ENCODE results near the gene BCL2. TPM values are rescaled to one million over a fixed set of nuclear protein-coding genes. Genes with fewer than 3 reads are reported as not detected.

The BCL2 gene
- total RNA-seq, 1 experiment from 2014 or later: 2.5 TPM

GRCh38 chr18:63313396-63313917 lies 6.1 kb downstream of the BCL2 start:
- Histone ChIP-seq H3K9me2 (ENCODE audit: insufficient read depth) (no peaks in the 10 kb centered on the region), H3K79me2 (ENCODE audit: insufficient read depth, low read length) (no peaks in the 10 kb centered on the region), H3K4me2 (ENCODE audit: low read length) (no peak overlapping the region), H3K27me3 (ENCODE audit: insufficient read depth, low read length) (0 out of 2 replicates have a peak, but pooled peaks cover 5% of the 10 kb centered on the region), H3K9ac (ENCODE audit: low read length) (no peak overlapping the region), H3K4me3 (replicated peaks in 1 of 2; ENCODE audit: low read depth in 1 of 2, low read length in 2 of 2) (no peak overlapping the region), H2AFZ (ENCODE audit: low read depth, low read length, poor library complexity, severe bottlenecking) (no peak overlapping the region), H3K9me3 (ENCODE audit: control insufficient read depth in 1 of 2, insufficient read depth in 1 of 2, low read depth in 1 of 2, low read length in 2 of 2) (no peaks in the 10 kb centered on the region), H3K36me3 (ENCODE audit: control insufficient read depth in 1 of 2, insufficient read depth in 2 of 2, low read length in 2 of 2) (no peaks in the 10 kb centered on the region), H3K27ac (ENCODE audit: low read depth, low read length) (no peak overlapping the region), H3K4me1 (ENCODE audit: control insufficient read depth in 1 of 2, insufficient read depth in 2 of 2, low read length in 2 of 2) (no peaks in the 10 kb centered on the region), H4K20me1 (ENCODE audit: insufficient read depth) (no peaks in the 10 kb centered on the region)
- BruUV-seq (replicated peaks): no TSS peak
- ChIA-PET RAD21 (ENCODE audit: low non-redundant PET in 1 of 2, low total read pairs in 2 of 2, uncharacterized antibody in 2 of 2, unreplicated experiment in 2 of 2) (no interaction called here), POLR2A (no interaction called here), CTCF (no interaction called here)
- intact Hi-C loops (cut with micrococcal nuclease): no loop called here
- DNase-seq (ENCODE audit: low read depth, low spot score) (no peak), ATAC-seq (no peak)
- TF ChIP-seq SRF (IDR thresholded peaks at IDR 0.05; ENCODE audit: low read depth) (no peak), CTCF (IDR thresholded peaks at IDR 0.05 in 2 of 3, conservative IDR thresholded peaks at IDR 0.05 in 1 of 3; ENCODE audit: borderline replicate concordance in 1 of 3, insufficient read depth in 1 of 3, low read depth in 2 of 3, low read length in 2 of 3) (no peak), POLR2AphosphoS5 (IDR thresholded peaks at IDR 0.05; ENCODE audit: low read depth, low read length) (no peak), SP1 (IDR thresholded peaks at IDR 0.05; ENCODE audit: low read depth) (no peak), POLR2A (IDR thresholded peaks at IDR 0.05; ENCODE audit: borderline replicate concordance, extremely low read depth, insufficient read depth, insufficient read length) (no peak), ZBTB33 (IDR thresholded peaks at IDR 0.05; ENCODE audit: extremely low read depth, insufficient replicate concordance, low read length) (no peak), YY1 (IDR thresholded peaks at IDR 0.05; ENCODE audit: extremely low read depth, insufficient replicate concordance, low read depth, low read length) (no peak), CEBPB (IDR thresholded peaks at IDR 0.05; ENCODE audit: low read depth) (no peak), RAD21 (IDR thresholded peaks at IDR 0.05; ENCODE audit: low read depth) (no peak), EZH2phosphoT487 (IDR thresholded peaks at IDR 0.05; ENCODE audit: borderline replicate concordance) (no peak), TCF7L2 (IDR thresholded peaks at IDR 0.05; ENCODE audit: borderline replicate concordance, extremely low read depth, insufficient read depth, insufficient read length) (no peak), JUND (IDR thresholded peaks at IDR 0.05) (no peak), EZH2 (IDR thresholded peaks at IDR 0.05) (no peak), SIN3A (IDR thresholded peaks at IDR 0.05; ENCODE audit: low read depth) (no peak), ZNF274 (IDR thresholded peaks at IDR 0.05; ENCODE audit: low read depth, low read length) (no peak), ELF1 (IDR thresholded peaks at IDR 0.05; ENCODE audit: borderline replicate concordance, low read depth) (no peak)
- TF ChIP-seq, protein P1, sequence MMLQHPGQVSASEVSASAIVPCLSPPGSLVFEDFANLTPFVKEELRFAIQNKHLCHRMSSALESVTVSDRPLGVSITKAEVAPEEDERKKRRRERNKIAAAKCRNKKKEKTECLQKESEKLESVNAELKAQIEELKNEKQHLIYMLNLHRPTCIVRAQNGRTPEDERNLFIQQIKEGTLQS (IDR thresholded peaks at IDR 0.05): no peak
